ENCODE data around the gene MYO5A.

- no peak for TF ChIP-seq ZNF660 (tag by site-specific recombination; IDR thresholded peaks at IDR 0.05)
- no peak for TF ChIP-seq CTCF (tag by site-specific recombination; IDR thresholded peaks at IDR 0.05)
- no peak for TF ChIP-seq ZNF747 (tag by site-specific recombination; IDR thresholded peaks at IDR 0.05)
- TF ChIP-seq KLF9 (tag by site-specific recombination; IDR thresholded peaks at IDR 0.05; ENCODE audit: low read depth) = no peak
- TF ChIP-seq GFI1B (tag by site-specific recombination; IDR thresholded peaks at IDR 0.05) = no peak
- no peak for TF ChIP-seq ZNF24 (tag by site-specific recombination; IDR thresholded peaks at IDR 0.05)
These were observed 122.1 kb downstream of the MYO5A start for GRCh38 chr15:52406601-52407000.

All from HEK293 (cell line).